IPS-20b (cell line): ENCODE measurements around the gene IFNE.

Source experiments
- H3K27ac ChIP-seq: one replicate; pipeline ENCODE4 v1.5.1; 2013; ENCODE audit warnings: low read length
- H3K27me3 ChIP-seq: 2 replicates; pipeline ENCODE4 v1.6.1; 2013; ENCODE audit warnings: mild to moderate bottlenecking, low read length, inconsistent platforms; ENCODE audit not compliant: insufficient read depth
- H3K36me3 ChIP-seq: 2 replicates; pipeline ENCODE4 v1.6.1; 2013; ENCODE audit warnings: low read depth, mild to moderate bottlenecking, inconsistent platforms, low read length, moderate library complexity; ENCODE audit not compliant: insufficient read depth
- H3K4me1 ChIP-seq: 2 replicates; pipeline ENCODE4 v1.6.1; 2013; ENCODE audit warnings: mild to moderate bottlenecking, control low read depth, inconsistent platforms, low read length, moderate library complexity; ENCODE audit not compliant: insufficient read depth
- H3K4me3 ChIP-seq: 2 replicates; pipeline ENCODE4 v1.5.1; 2013; ENCODE audit warnings: mild to moderate bottlenecking, low read length, inconsistent platforms
- H3K9ac ChIP-seq: 2 replicates; pipeline ENCODE4 v1.6.1; 2013; ENCODE audit warnings: low read depth, mild to moderate bottlenecking, inconsistent platforms, low read length, moderate library complexity
- H3K9me3 ChIP-seq: 2 replicates; pipeline ENCODE4 v1.6.1; 2013; ENCODE audit warnings: mild to moderate bottlenecking, low read depth, low read length, inconsistent platforms; ENCODE audit not compliant: insufficient read depth

IFNE gene

GRCh38 chr9:21516796-21517195 is 34.7 kb upstream of the IFNE start:
- H3K36me3 ChIP-seq = no peaks in the 10 kb centered on the region
- H3K27ac ChIP-seq = no peak overlapping the region

GRCh38 chr9:21513431-21513830 is 31.3 kb upstream of the IFNE start:
- H3K4me3 ChIP-seq = no peak overlapping the region
- H3K27ac ChIP-seq = no peak overlapping the region
- no peak overlapping the region for H3K9ac ChIP-seq
- no peaks in the 10 kb centered on the region for H3K36me3 ChIP-seq
- H3K27me3 ChIP-seq = no peaks in the 10 kb centered on the region
- H3K9me3 ChIP-seq = no peaks in the 10 kb centered on the region
- H3K4me1 ChIP-seq = peaks cover 4% of the 10 kb centered on the region; the same call in 1 of the 2 replicates

More at GRCh38 chr9:21516796-21517195, 34.7 kb upstream of the IFNE start:
- Histone ChIP-seq H3K4me1 (no peaks in the 10 kb centered on the region), H3K9ac (no peak overlapping the region), H3K9me3 (no peaks in the 10 kb centered on the region), H3K4me3 (no peak overlapping the region), H3K27me3 (no peaks in the 10 kb centered on the region)

- Histone ChIP-seq H3K27me3 (no peaks in the 10 kb centered on the region), H3K36me3 (no peaks in the 10 kb centered on the region), H3K27ac (no peak overlapping the region), H3K9ac (no peak overlapping the region), H3K4me3 (no peak overlapping the region), H3K4me1 (peaks cover 10% of the 10 kb centered on the region), H3K9me3 (no peaks in the 10 kb centered on the region)
These were observed 28.7 kb upstream of the IFNE start for GRCh38 chr9:21510806-21511205.

- no peaks in the 10 kb centered on the region for H3K9me3 ChIP-seq
- H3K4me3 ChIP-seq = no peak overlapping the region; the same call in 1 of the 2 replicates
- peaks cover 10% of the 10 kb centered on the region for H3K4me1 ChIP-seq
- no peaks in the 10 kb centered on the region for H3K27me3 ChIP-seq
- H3K27ac ChIP-seq = no peak overlapping the region
- no peak overlapping the region for H3K9ac ChIP-seq
- no peaks in the 10 kb centered on the region for H3K36me3 ChIP-seq
These were observed 25.3 kb upstream of the IFNE start for GRCh38 chr9:21507483-21507790.

GRCh38 chr9:21506626-21507482 is 24.7 kb upstream of the IFNE start:
- Histone ChIP-seq H3K9me3 (no peaks in the 10 kb centered on the region), H3K9ac (no peak overlapping the region), H3K4me3 (no peak overlapping the region; the same call in 1 of the 2 replicates), H3K27me3 (no peaks in the 10 kb centered on the region), H3K4me1 (peaks cover 10% of the 10 kb centered on the region), H3K36me3 (no peaks in the 10 kb centered on the region), H3K27ac (no peak overlapping the region)

GRCh38 chr9:21505425-21506179 is 23.5 kb upstream of the IFNE start:
- Histone ChIP-seq H3K36me3 (no peaks in the 10 kb centered on the region), H3K9me3 (no peaks in the 10 kb centered on the region), H3K4me1 (peaks cover 6% of the 10 kb centered on the region), H3K9ac (no peak overlapping the region), H3K4me3 (no peak overlapping the region), H3K27me3 (no peaks in the 10 kb centered on the region), H3K27ac (no peak overlapping the region)

GRCh38 chr9:21504894-21505293 is 22.8 kb upstream of the IFNE start:
- Histone ChIP-seq H3K27ac (no peak overlapping the region), H3K4me1 (peaks cover 6% of the 10 kb centered on the region), H3K9me3 (no peaks in the 10 kb centered on the region), H3K4me3 (no peak overlapping the region), H3K9ac (no peak overlapping the region), H3K36me3 (no peaks in the 10 kb centered on the region), H3K27me3 (no peaks in the 10 kb centered on the region)

- no peak overlapping the region for H3K27ac ChIP-seq
- H3K9me3 ChIP-seq = no peaks in the 10 kb centered on the region
- no peaks in the 10 kb centered on the region for H3K36me3 ChIP-seq
- H3K4me3 ChIP-seq = no peak overlapping the region
- peaks cover 6% of the 10 kb centered on the region for H3K4me1 ChIP-seq
- H3K27me3 ChIP-seq = no peaks in the 10 kb centered on the region
- no peak overlapping the region for H3K9ac ChIP-seq
These were observed 22.0 kb upstream of the IFNE start for GRCh38 chr9:21504113-21504512.

GRCh38 chr9:21502586-21502985 is 20.5 kb upstream of the IFNE start:
- Histone ChIP-seq H3K4me3 (no peak overlapping the region), H3K9ac (no peak overlapping the region), H3K36me3 (no peaks in the 10 kb centered on the region), H3K4me1 (peaks cover 6% of the 10 kb centered on the region), H3K27ac (no peak overlapping the region), H3K9me3 (no peaks in the 10 kb centered on the region), H3K27me3 (no peaks in the 10 kb centered on the region)

GRCh38 chr9:21499912-21500311 is 17.8 kb upstream of the IFNE start:
- H3K9ac ChIP-seq = no peak overlapping the region
- H3K9me3 ChIP-seq = no peaks in the 10 kb centered on the region
- H3K27me3 ChIP-seq = no peaks in the 10 kb centered on the region
- no peak overlapping the region for H3K4me3 ChIP-seq
- no peaks in the 10 kb centered on the region for H3K36me3 ChIP-seq
- H3K27ac ChIP-seq = no peak overlapping the region
- H3K4me1 ChIP-seq = no peaks in the 10 kb centered on the region

GRCh38 chr9:21491756-21492155 is 9.6 kb upstream of the IFNE start:
- no peak overlapping the region for H3K27ac ChIP-seq
- H3K9me3 ChIP-seq = no peaks in the 10 kb centered on the region
- no peak overlapping the region for H3K9ac ChIP-seq
- no peaks in the 10 kb centered on the region for H3K27me3 ChIP-seq
- H3K36me3 ChIP-seq = no peaks in the 10 kb centered on the region
- H3K4me1 ChIP-seq = no peaks in the 10 kb centered on the region
- H3K4me3 ChIP-seq = no peak overlapping the region

GRCh38 chr9:21481470-21482056 is 550 bp downstream of the IFNE start:
- H3K27me3 ChIP-seq = no peaks in the 10 kb centered on the region
- H3K4me3 ChIP-seq = no peak overlapping the region
- no peaks in the 10 kb centered on the region for H3K9me3 ChIP-seq
- H3K9ac ChIP-seq = no peak overlapping the region
- no peak overlapping the region for H3K27ac ChIP-seq
- no peaks in the 10 kb centered on the region for H3K36me3 ChIP-seq
- H3K4me1 ChIP-seq = no peaks in the 10 kb centered on the region
